ENCODE measurements around the gene FOXN1.
"Not testable (repeated sequence)": the region's sequence is repeated elsewhere in the genome, so short reads cannot be mapped to it uniquely, and the experiment has no call there.

FOXN1 gene

GRCh38 chr17:28500712-28501379 is 5.3 kb upstream of the FOXN1 start:
- no peak for DNase-seq (ENCODE audit: low read depth in 2 of 2, low spot score in 1 of 2)

GRCh38 chr17:28501421-28502284 is 4.5 kb upstream of the FOXN1 start:
- DNase-seq (ENCODE audit: low read depth in 2 of 2, low spot score in 1 of 2) = no peak

GRCh38 chr17:28503420-28503819 is 2.7 kb upstream of the FOXN1 start:
- DNase-seq (ENCODE audit: low read depth in 2 of 2, low spot score in 1 of 2) = no peak

GRCh38 chr17:28506763-28507487 is 777 bp downstream of the FOXN1 start:
- DNase-seq (ENCODE audit: low read depth in 2 of 2, low spot score in 1 of 2) = no peak

GRCh38 chr17:28507567-28508203 is 1.5 kb downstream of the FOXN1 start:
- no peak for DNase-seq (ENCODE audit: low read depth in 2 of 2, low spot score in 1 of 2)

- DNase-seq (ENCODE audit: low read depth in 2 of 2, low spot score in 1 of 2) = no peak
Measured at GRCh38 chr17:28508211-28508724, 2.1 kb downstream of the FOXN1 start.

- DNase-seq (ENCODE audit: low read depth in 2 of 2, low spot score in 1 of 2) = no peak
Measured at GRCh38 chr17:28509789-28510188, 3.6 kb downstream of the FOXN1 start.

GRCh38 chr17:28511858-28512461 is 5.8 kb downstream of the FOXN1 start:
- no peak for DNase-seq (ENCODE audit: low read depth in 2 of 2, low spot score in 1 of 2)

GRCh38 chr17:28513476-28513875 is 7.3 kb downstream of the FOXN1 start:
- no peak for DNase-seq (ENCODE audit: low read depth in 2 of 2, low spot score in 1 of 2)

- no peak for DNase-seq (ENCODE audit: low read depth in 2 of 2, low spot score in 1 of 2)
Measured at GRCh38 chr17:28514561-28515002, 8.4 kb downstream of the FOXN1 start.

- DNase-seq (ENCODE audit: low read depth in 2 of 2, low spot score in 1 of 2) = no peak
Measured at GRCh38 chr17:28515518-28515917, 9.4 kb downstream of the FOXN1 start.

- no peak for DNase-seq (ENCODE audit: low read depth in 2 of 2, low spot score in 1 of 2)
Measured at GRCh38 chr17:28518132-28518531, 12.0 kb downstream of the FOXN1 start.

- no peak for DNase-seq (ENCODE audit: low read depth in 2 of 2, low spot score in 1 of 2)
Measured at GRCh38 chr17:28518578-28518977, 12.4 kb downstream of the FOXN1 start.

- no peak for DNase-seq (ENCODE audit: low read depth in 2 of 2, low spot score in 1 of 2)
Measured at GRCh38 chr17:28519236-28519635, 13.1 kb downstream of the FOXN1 start.

- no peak for DNase-seq (ENCODE audit: low read depth in 2 of 2, low spot score in 1 of 2)
Measured at GRCh38 chr17:28520687-28521086, 14.5 kb downstream of the FOXN1 start.

- no peak for DNase-seq (ENCODE audit: low read depth in 2 of 2, low spot score in 1 of 2)
Measured at GRCh38 chr17:28521311-28522085, 15.3 kb downstream of the FOXN1 start.

- DNase-seq (ENCODE audit: low read depth in 2 of 2, low spot score in 1 of 2) = not testable (repeated sequence)
Measured at GRCh38 chr17:28522281-28522680, 16.1 kb downstream of the FOXN1 start.

- no peak for DNase-seq (ENCODE audit: low read depth in 2 of 2, low spot score in 1 of 2)
Measured at GRCh38 chr17:28523186-28523585, 17.0 kb downstream of the FOXN1 start.

- no peak for DNase-seq (ENCODE audit: low read depth in 2 of 2, low spot score in 1 of 2)
Measured at GRCh38 chr17:28523876-28524275, 17.7 kb downstream of the FOXN1 start.

Data from stimulated activated CD8-positive, alpha-beta memory T cell treated with anti-CD3 and anti-CD28 coated beads, Interleukin-4, amount 100 ng/mL, for 1 hour (primary cell).